MCF 10A (cell line): ENCODE results near the gene SPATA2. TPM values are rescaled to one million over a fixed set of nuclear protein-coding genes. Genes with fewer than 3 reads are reported as not detected.

Source experiments
- BruUV-seq: library from RNA; stranded (reverse); fragments of 400-500 nt; replicated peaks from 2 replicates; lab custom pipeline; 2021; lab: Mats Ljungman, UMichigan
- CTCF ChIA-PET: fragments of 300-600 bp; sonication (Branson Sonifier 250); formaldehyde crosslinking; extraction: SDS; loops from one replicate; lab custom pipeline; 2021; ENCODE audit warnings: antibody characterized with exemption, inconsistent platforms; lab: Yijun Ruan, JAX
- POLR2A ChIA-PET: fragments of 300-600, 350-650 bp; sonication (Branson Sonifier 250); formaldehyde crosslinking; extraction: SDS; loops from one replicate; lab custom pipeline; 2020; ENCODE audit warnings: antibody characterized with exemption, inconsistent platforms; lab: Yijun Ruan, JAX
- DNase-seq: peaks from one replicate; pipeline ENCODE4 v3.0.0-alpha.2; 2018; ENCODE audit not compliant: unreplicated experiment
- H3K27ac Mint-ChIP-seq: one replicate; pipeline ENCODE4 v1.8.0; 2022; ENCODE audit warnings: mild to moderate bottlenecking, low read depth, mixed read lengths; ENCODE audit not compliant: unreplicated experiment
- H3K27me3 Mint-ChIP-seq: one replicate; pipeline ENCODE4 v1.8.0; 2022; ENCODE audit warnings: mixed read lengths; ENCODE audit not compliant: insufficient read depth, unreplicated experiment
- H3K36me3 Mint-ChIP-seq: one replicate; pipeline ENCODE4 v1.8.0; 2022; ENCODE audit warnings: mild to moderate bottlenecking, moderate library complexity, mixed read lengths; ENCODE audit not compliant: insufficient read depth, unreplicated experiment
- H3K4me1 Mint-ChIP-seq: one replicate; pipeline ENCODE4 v1.8.0; 2022; ENCODE audit warnings: mixed read lengths; ENCODE audit not compliant: insufficient read depth, unreplicated experiment
- H3K4me3 Mint-ChIP-seq: one replicate; pipeline ENCODE4 v1.8.0; 2022; ENCODE audit warnings: mild to moderate bottlenecking, moderate library complexity, mixed read lengths; ENCODE audit not compliant: unreplicated experiment
- H3K9me3 Mint-ChIP-seq: one replicate; pipeline ENCODE4 v1.8.0; 2022; ENCODE audit warnings: mixed read lengths; ENCODE audit not compliant: unreplicated experiment
- intact Hi-C: fragments of 100-400 bp; cut with micrococcal nuclease; formaldehyde crosslinking; loops from 2 replicates; pipeline ENCODE4 v1.14.1; 2022
- total RNA-seq: library from RNA; stranded (reverse); gene quantifications from 2 replicates; pipeline ENCODE4 v1.2.3, GENCODE V29; 2022
- TF ChIP-seq, protein P1 (sequence below): fragments of 200-600 bp; IDR thresholded peaks from one replicate; pipeline ENCODE4 v1.8.0; 2022; ENCODE audit warnings: antibody characterized with exemption, mild to moderate bottlenecking; ENCODE audit not compliant: unreplicated experiment

SPATA2 gene
- total RNA-seq, 1 experiment from 2014 or later, result 5.5 TPM

DNA sequence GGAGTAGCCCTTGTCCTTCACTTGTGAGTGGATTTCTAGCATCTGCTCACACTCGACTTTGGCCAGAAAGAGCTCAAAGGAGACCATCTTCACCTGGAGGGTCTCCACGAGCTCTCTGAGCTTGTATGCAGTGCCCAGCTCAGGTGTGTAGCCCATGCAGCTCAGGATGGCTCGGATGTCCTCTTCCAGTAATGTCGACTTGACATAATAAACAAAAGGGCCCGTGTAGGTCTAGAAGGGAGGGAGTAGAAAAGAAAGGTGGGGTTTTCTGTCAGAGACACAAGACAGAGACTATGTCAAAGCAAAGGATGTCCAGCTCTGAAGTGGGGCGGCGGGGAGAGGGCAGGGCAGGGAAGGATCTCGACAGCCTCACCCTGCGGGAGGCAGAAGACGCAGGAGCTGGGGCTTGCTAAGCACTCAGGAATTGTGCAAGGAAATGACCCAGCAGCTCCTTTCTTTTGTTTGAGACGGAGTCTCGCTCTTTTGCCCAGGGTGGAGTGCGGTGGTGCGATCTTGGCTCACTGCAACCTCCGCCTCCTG, 8.6 kb downstream of the SPATA2 start:
- H3K36me3 Mint-ChIP-seq, result peaks cover 42% of the 10 kb centered on the region
- no peak overlapping the region for H3K27ac Mint-ChIP-seq
- POLR2A ChIA-PET, result interaction anchor here (0.8 to 1.4 kb wide), 4 partner anchors 9 to 53 kb away, joined by 3 read pairs; no protein-coding TSS in a partner anchor
- H3K4me3 Mint-ChIP-seq, result no peak overlapping the region
- intact Hi-C loops, result no loop called here
- no TSS peak for BruUV-seq
- no peaks in the 10 kb centered on the region for H3K9me3 Mint-ChIP-seq
- no peaks in the 10 kb centered on the region for H3K4me1 Mint-ChIP-seq
- no peaks in the 10 kb centered on the region for H3K27me3 Mint-ChIP-seq
- TF ChIP-seq, protein P1, sequence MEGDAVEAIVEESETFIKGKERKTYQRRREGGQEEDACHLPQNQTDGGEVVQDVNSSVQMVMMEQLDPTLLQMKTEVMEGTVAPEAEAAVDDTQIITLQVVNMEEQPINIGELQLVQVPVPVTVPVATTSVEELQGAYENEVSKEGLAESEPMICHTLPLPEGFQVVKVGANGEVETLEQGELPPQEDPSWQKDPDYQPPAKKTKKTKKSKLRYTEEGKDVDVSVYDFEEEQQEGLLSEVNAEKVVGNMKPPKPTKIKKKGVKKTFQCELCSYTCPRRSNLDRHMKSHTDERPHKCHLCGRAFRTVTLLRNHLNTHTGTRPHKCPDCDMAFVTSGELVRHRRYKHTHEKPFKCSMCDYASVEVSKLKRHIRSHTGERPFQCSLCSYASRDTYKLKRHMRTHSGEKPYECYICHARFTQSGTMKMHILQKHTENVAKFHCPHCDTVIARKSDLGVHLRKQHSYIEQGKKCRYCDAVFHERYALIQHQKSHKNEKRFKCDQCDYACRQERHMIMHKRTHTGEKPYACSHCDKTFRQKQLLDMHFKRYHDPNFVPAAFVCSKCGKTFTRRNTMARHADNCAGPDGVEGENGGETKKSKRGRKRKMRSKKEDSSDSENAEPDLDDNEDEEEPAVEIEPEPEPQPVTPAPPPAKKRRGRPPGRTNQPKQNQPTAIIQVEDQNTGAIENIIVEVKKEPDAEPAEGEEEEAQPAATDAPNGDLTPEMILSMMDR, result no peak
- CTCF ChIA-PET, result interaction anchor here (0.8 to 2.2 kb wide), 4 partner anchors 8 to 61 kb away, joined by 3 to 14 read pairs (median 4); no protein-coding TSS in a partner anchor
- DNase-seq, result no peak

DNA sequence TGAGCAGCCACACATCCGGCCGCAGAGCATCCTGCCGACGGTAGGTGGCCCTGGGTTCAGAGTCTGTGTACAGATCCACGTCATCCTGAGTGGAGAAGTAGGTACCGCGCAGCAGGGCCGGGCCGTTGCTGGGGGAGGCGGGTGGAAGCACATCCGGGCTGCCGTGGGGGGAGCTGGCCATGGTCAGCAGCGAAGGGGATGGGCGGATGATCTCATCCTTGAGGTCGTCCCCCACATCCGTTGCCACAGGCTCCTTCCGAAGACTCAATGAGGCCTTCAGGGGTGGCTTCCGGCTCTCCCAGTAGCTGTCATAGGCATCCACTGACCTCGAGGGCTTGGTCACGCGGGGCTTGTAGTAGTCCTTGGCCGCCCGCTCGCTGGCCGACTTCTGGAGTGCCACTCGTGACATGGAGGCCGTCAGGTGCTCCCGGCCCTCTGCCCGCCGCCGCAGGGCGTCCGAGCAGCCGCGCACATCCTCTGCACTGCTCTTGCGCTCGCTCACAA, 9.2 kb downstream of the SPATA2 start:
- H3K27ac Mint-ChIP-seq, result no peak overlapping the region
- ChIA-PET CTCF (interaction anchor here (1.1 to 2.2 kb wide), 3 partner anchors 8 to 18 kb away, joined by 4 to 14 read pairs (median 5); no protein-coding TSS in a partner anchor), POLR2A (interaction anchor here (0.8 to 1.4 kb wide), 4 partner anchors 10 to 52 kb away, joined by 3 read pairs; no protein-coding TSS in a partner anchor)
- DNase-seq, result no peak
- no TSS peak for BruUV-seq
- no peaks in the 10 kb centered on the region for H3K9me3 Mint-ChIP-seq
- H3K36me3 Mint-ChIP-seq, result peaks cover 37% of the 10 kb centered on the region
- TF ChIP-seq, protein P1, result no peak
- no peaks in the 10 kb centered on the region for H3K4me1 Mint-ChIP-seq
- intact Hi-C loops, result no loop called here
- H3K4me3 Mint-ChIP-seq, result no peak overlapping the region
- H3K27me3 Mint-ChIP-seq, result no peaks in the 10 kb centered on the region

DNA sequence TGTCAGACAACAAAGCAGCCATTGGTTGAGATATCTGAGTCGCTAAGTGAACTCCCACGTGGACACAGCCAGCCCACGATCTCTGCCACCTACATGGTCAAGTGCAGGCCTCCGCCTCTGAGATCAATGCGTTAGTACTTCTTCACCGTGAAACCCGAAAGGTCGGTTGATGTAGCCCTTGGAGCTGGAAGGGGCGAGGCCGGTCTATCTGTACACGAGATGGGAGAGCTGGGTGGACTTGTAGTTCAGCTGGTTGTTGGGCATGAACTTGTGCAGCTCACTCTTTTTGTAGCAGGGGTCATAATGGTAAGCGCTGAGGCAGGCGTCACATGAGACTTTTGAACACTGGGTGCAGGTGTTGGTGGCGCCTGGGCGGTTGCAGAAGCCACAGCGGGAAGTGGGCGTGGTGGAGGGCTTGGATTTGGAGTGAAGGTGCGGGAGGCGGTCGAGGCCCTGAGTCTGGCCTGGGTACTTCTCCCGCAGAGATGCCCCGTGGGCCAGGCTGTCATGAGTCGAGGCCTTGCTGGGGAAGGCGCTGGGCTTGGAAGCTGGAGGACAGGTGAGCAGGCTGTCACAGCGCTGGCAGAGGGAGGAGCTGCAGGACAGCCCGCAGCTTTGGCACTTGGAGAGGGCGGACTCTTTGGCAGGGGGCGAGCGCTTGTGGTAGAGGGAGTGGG, 9.8 kb downstream of the SPATA2 start:
- Mint-ChIP-seq H3K36me3 (peaks cover 34% of the 10 kb centered on the region), H3K27ac (peak overlapping the region; percentile 3), H3K9me3 (no peaks in the 10 kb centered on the region), H3K4me1 (no peaks in the 10 kb centered on the region), H3K4me3 (no peak overlapping the region), H3K27me3 (no peaks in the 10 kb centered on the region)
- CTCF ChIA-PET, result interaction anchor here (1.7 to 2.2 kb wide), 2 partner anchors 9 to 17 kb away, joined by 4 to 14 read pairs; no protein-coding TSS in a partner anchor
- TF ChIP-seq, protein P1, result no peak
- POLR2A ChIA-PET, result no interaction called here
- BruUV-seq, result no TSS peak
- intact Hi-C loops, result no loop called here
- no peak for DNase-seq
